Lower lobe of right lung (tissue), 2 donors: ENCODE data around the gene FOXL1. TPM values are rescaled to one million over a fixed set of nuclear protein-coding genes. Genes with fewer than 3 reads are reported as not detected.

Experiments
- ATAC-seq, 2 donors: fragments of 200-7000 bp; cut with Tn5 transposase; one replicate each; pipeline ENCODE4 v1.9.1; 2020 to 2022; ENCODE audit warnings: mild to moderate bottlenecking in 2 of 2, moderate library complexity in 2 of 2
- DNase-seq: peaks from one replicate; pipeline ENCODE4 v3.0.0-alpha.2; 2020
- H3K27ac ChIP-seq: fragments of 200-600 bp; one replicate; pipeline ENCODE4 v1.8.0; 2022
- H3K27me3 ChIP-seq: fragments of 200-600 bp; one replicate; pipeline ENCODE4 v1.8.0; 2022; ENCODE audit warnings: low read depth
- H3K36me3 ChIP-seq: fragments of 200-600 bp; one replicate; pipeline ENCODE4 v1.8.0; 2022; ENCODE audit warnings: mild to moderate bottlenecking
- H3K4me1 ChIP-seq: fragments of 200-600 bp; one replicate; pipeline ENCODE4 v1.8.0; 2022
- H3K4me3 ChIP-seq: fragments of 200-600 bp; one replicate; pipeline ENCODE4 v1.8.0; 2022; ENCODE audit warnings: mild to moderate bottlenecking
- H3K9me3 ChIP-seq: fragments of 200-600 bp; one replicate; pipeline ENCODE4 v1.8.0; 2022
- intact Hi-C: fragments of 100-400 bp; cut with DNase I; formaldehyde crosslinking; loops from one replicate; pipeline ENCODE4 v1.11.0; 2022
- total RNA-seq: library from RNA; stranded (reverse); fragmentation: NEBNext Ultra II Directional; extraction: Animal tissue kit (Norgen Biotek cat#: 25700); gene quantifications from one replicate; pipeline ENCODE4 v1.2.1, GENCODE V29; 2021
- TF ChIP-seq, protein P1 (sequence below): fragments of 200-600 bp; IDR thresholded peaks from one replicate; pipeline ENCODE4 v1.8.0; 2022; ENCODE audit warnings: antibody characterized with exemption, mild to moderate bottlenecking
- donor health status: DM: no; HTN: yes; CAD: no; lungs with severe emphysema.

FOXL1 gene
- total RNA-seq, 1 donor from 2014 or later = 0.83 TPM

- Histone ChIP-seq H3K27ac (no peak overlapping the region), H3K9me3 (no peaks in the 10 kb centered on the region), H3K4me3 (no peak overlapping the region), H3K27me3 (peaks cover 99% of the 10 kb centered on the region), H3K36me3 (no peaks in the 10 kb centered on the region), H3K4me1 (peaks cover 18% of the 10 kb centered on the region)
- DNase-seq (no peak), ATAC-seq (no peak)
- intact Hi-C loops = no loop called here
- TF ChIP-seq, protein P1, sequence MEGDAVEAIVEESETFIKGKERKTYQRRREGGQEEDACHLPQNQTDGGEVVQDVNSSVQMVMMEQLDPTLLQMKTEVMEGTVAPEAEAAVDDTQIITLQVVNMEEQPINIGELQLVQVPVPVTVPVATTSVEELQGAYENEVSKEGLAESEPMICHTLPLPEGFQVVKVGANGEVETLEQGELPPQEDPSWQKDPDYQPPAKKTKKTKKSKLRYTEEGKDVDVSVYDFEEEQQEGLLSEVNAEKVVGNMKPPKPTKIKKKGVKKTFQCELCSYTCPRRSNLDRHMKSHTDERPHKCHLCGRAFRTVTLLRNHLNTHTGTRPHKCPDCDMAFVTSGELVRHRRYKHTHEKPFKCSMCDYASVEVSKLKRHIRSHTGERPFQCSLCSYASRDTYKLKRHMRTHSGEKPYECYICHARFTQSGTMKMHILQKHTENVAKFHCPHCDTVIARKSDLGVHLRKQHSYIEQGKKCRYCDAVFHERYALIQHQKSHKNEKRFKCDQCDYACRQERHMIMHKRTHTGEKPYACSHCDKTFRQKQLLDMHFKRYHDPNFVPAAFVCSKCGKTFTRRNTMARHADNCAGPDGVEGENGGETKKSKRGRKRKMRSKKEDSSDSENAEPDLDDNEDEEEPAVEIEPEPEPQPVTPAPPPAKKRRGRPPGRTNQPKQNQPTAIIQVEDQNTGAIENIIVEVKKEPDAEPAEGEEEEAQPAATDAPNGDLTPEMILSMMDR = no peak
These were observed 5.1 kb upstream of the FOXL1 start for GRCh38 chr16:86573215-86573614.

- Histone ChIP-seq H3K4me1 (peaks cover 25% of the 10 kb centered on the region), H3K27ac (no peak overlapping the region), H3K4me3 (no peak overlapping the region), H3K9me3 (no peaks in the 10 kb centered on the region), H3K36me3 (no peaks in the 10 kb centered on the region), H3K27me3 (peaks cover 99% of the 10 kb centered on the region)
- intact Hi-C loops = no loop called here
- TF ChIP-seq, protein P1 = no peak
- ATAC-seq (no peak), DNase-seq (no peak)
These were observed 4.5 kb upstream of the FOXL1 start for GRCh38 chr16:86573646-86574508.

DNA sequence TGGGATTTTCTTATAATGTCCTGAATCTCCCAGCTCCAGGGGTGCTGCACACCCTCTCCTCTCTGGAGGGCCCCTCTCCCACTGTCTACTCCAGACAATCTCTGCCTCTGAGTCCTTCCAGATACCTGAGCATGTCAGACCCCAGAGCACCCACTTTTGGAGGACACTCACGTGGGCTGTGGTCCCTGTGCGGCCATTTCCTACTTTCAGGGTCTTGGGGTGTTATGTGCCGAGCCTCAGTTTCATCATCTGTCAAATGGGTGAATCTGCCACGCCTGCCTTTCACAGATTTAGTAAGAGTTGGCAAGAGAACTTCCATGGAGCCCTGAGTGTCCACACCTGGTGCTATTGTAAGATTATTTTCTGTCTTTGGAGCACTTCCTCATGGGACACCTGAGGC is 3.7 kb upstream of the FOXL1 start:
- intact Hi-C loops = no loop called here
- ATAC-seq (no peak), DNase-seq (no peak)
- peaks cover 25% of the 10 kb centered on the region for H3K4me1 ChIP-seq
- H3K27me3 ChIP-seq = peaks cover 99% of the 10 kb centered on the region
- TF ChIP-seq, protein P1 = no peak
- H3K27ac ChIP-seq = no peak overlapping the region
- no peak overlapping the region for H3K4me3 ChIP-seq
- H3K36me3 ChIP-seq = no peaks in the 10 kb centered on the region
- H3K9me3 ChIP-seq = no peaks in the 10 kb centered on the region

- H3K27ac ChIP-seq = no peak overlapping the region
- DNase-seq = no peak
- H3K4me3 ChIP-seq = peak overlapping the region; percentile 46
- peaks cover 25% of the 10 kb centered on the region for H3K4me1 ChIP-seq
- H3K9me3 ChIP-seq = no peaks in the 10 kb centered on the region
- intact Hi-C loops = no loop called here
- no peaks in the 10 kb centered on the region for H3K36me3 ChIP-seq
- TF ChIP-seq, protein P1 = no peak
- H3K27me3 ChIP-seq = peaks cover 99% of the 10 kb centered on the region
- ATAC-seq = no peak
These were observed 3.2 kb upstream of the FOXL1 start for GRCh38 chr16:86575095-86575685.

- ATAC-seq (peak; percentile 48 to 53), DNase-seq (no peak)
- H3K27ac ChIP-seq = peak overlapping the region; percentile 46
- peaks cover 96% of the 10 kb centered on the region for H3K27me3 ChIP-seq
- no peaks in the 10 kb centered on the region for H3K9me3 ChIP-seq
- peak overlapping the region; percentile 46 for H3K4me3 ChIP-seq
- intact Hi-C loops = no loop called here
- TF ChIP-seq, protein P1 = peak; percentile 46
- no peaks in the 10 kb centered on the region for H3K36me3 ChIP-seq
- peaks cover 25% of the 10 kb centered on the region for H3K4me1 ChIP-seq
These were observed 2.4 kb upstream of the FOXL1 start for GRCh38 chr16:86575754-86576557.
